ENCODE measurements around the gene SGIP1. TPM values are rescaled to one million over a fixed set of nuclear protein-coding genes. Genes with fewer than 3 reads are reported as not detected.

SGIP1 gene
- total RNA-seq, 1 donor from 2014 or later, result 11.9 TPM

- no peaks in the 10 kb centered on the region for H3K27me3 Mint-ChIP-seq (ENCODE audit: low read depth)
- DNase-seq (ENCODE audit: low spot score in 2 of 2, unreplicated experiment in 2 of 2), result no peak
- no peak for TF ChIP-seq CTCF (IDR thresholded peaks at IDR 0.05; ENCODE audit: unreplicated experiment)
- no peaks in the 10 kb centered on the region for H3K36me3 Mint-ChIP-seq
- no peaks in the 10 kb centered on the region for H3K9me3 Mint-ChIP-seq
- no peaks in the 10 kb centered on the region for H3K4me1 Mint-ChIP-seq
- no peak overlapping the region for H3K27ac Mint-ChIP-seq
- H3K4me3 Mint-ChIP-seq, result no peak overlapping the region
Observed at GRCh38 chr1:66769512-66770229, 235.7 kb downstream of the SGIP1 start.

- no peak for DNase-seq (ENCODE audit: low spot score in 2 of 2, unreplicated experiment in 2 of 2)
- Mint-ChIP-seq H3K4me3 (no peak overlapping the region), H3K9me3 (no peaks in the 10 kb centered on the region), H3K27me3 (ENCODE audit: low read depth) (no peaks in the 10 kb centered on the region), H3K36me3 (no peaks in the 10 kb centered on the region), H3K4me1 (no peaks in the 10 kb centered on the region), H3K27ac (no peak overlapping the region)
- TF ChIP-seq CTCF (IDR thresholded peaks at IDR 0.05; ENCODE audit: unreplicated experiment), result no peak
Observed at GRCh38 chr1:66770240-66770639, 236.3 kb downstream of the SGIP1 start.

GRCh38 chr1:66770694-66771093, 236.7 kb downstream of the SGIP1 start:
- DNase-seq (ENCODE audit: low spot score in 2 of 2, unreplicated experiment in 2 of 2), result no peak
- Mint-ChIP-seq H3K4me3 (no peak overlapping the region), H3K4me1 (no peaks in the 10 kb centered on the region), H3K27me3 (ENCODE audit: low read depth) (peaks cover 1% of the 10 kb centered on the region), H3K36me3 (no peaks in the 10 kb centered on the region), H3K9me3 (no peaks in the 10 kb centered on the region), H3K27ac (no peak overlapping the region)
- TF ChIP-seq CTCF (IDR thresholded peaks at IDR 0.05; ENCODE audit: unreplicated experiment), result no peak

- no peak overlapping the region for H3K27ac Mint-ChIP-seq
- H3K4me3 Mint-ChIP-seq, result no peak overlapping the region
- DNase-seq (ENCODE audit: low spot score in 2 of 2, unreplicated experiment in 2 of 2), result no peak
- no peaks in the 10 kb centered on the region for H3K9me3 Mint-ChIP-seq
- H3K4me1 Mint-ChIP-seq, result peaks cover 7% of the 10 kb centered on the region
- peaks cover 4% of the 10 kb centered on the region for H3K27me3 Mint-ChIP-seq (ENCODE audit: low read depth)
- no peaks in the 10 kb centered on the region for H3K36me3 Mint-ChIP-seq
- TF ChIP-seq CTCF (IDR thresholded peaks at IDR 0.05; ENCODE audit: unreplicated experiment), result no peak
Observed at GRCh38 chr1:66773227-66773626, 239.3 kb downstream of the SGIP1 start.

- no peaks in the 10 kb centered on the region for H3K9me3 Mint-ChIP-seq
- no peak overlapping the region for H3K27ac Mint-ChIP-seq
- TF ChIP-seq CTCF (IDR thresholded peaks at IDR 0.05; ENCODE audit: unreplicated experiment), result no peak
- DNase-seq (ENCODE audit: low spot score in 2 of 2, unreplicated experiment in 2 of 2), result no peak
- no peaks in the 10 kb centered on the region for H3K36me3 Mint-ChIP-seq
- H3K4me3 Mint-ChIP-seq, result no peak overlapping the region
- H3K4me1 Mint-ChIP-seq, result peaks cover 10% of the 10 kb centered on the region
- peaks cover 4% of the 10 kb centered on the region for H3K27me3 Mint-ChIP-seq (ENCODE audit: low read depth)
Observed at GRCh38 chr1:66774438-66774837, 240.5 kb downstream of the SGIP1 start.

Data from mesothelial cell of epicardium (in vitro differentiated cells).